NCI-H69 (cell line): ENCODE data around the gene GPT2.
"Not testable (repeated sequence)": the region's sequence is repeated elsewhere in the genome, so short reads cannot be mapped to it uniquely, and the experiment has no call there.

Source experiments
- DNase-seq: peaks from one replicate; lab custom pipeline; 2025; lab: John Stamatoyannopoulos, UW

GPT2 gene

DNA sequence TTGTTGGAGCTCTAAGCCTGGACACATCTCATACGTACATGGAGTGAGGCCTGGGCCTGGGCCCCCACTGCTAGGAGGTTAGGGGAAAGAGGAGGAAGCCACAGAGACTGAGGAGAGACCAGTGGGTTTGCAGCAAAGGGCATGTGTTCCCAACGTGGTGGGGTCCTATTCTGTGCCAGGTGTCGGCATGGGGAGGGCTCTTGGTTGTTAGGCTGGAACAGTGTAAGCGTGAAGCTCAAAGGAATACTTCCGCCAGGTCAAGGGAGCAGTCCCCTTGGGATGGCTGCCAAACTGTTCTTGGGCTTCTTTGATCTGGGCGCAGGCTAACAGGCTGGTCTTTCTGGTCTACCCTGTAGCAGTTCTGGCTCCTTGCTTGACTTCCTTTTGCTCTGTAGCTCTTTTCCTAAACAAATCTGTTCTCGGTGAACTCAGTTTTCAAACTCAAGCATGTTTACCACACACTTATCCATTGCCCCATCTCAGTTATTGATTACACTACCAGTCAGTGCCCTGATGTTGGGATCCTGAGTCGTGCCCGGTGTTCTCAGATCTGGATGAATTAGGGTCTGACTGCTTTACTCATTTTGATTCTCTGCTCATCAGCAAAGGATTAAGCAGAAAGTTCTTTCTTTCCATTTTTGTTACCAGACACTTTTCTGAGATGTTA is 36.4 kb downstream of the GPT2 start:
- no peak for DNase-seq

DNA sequence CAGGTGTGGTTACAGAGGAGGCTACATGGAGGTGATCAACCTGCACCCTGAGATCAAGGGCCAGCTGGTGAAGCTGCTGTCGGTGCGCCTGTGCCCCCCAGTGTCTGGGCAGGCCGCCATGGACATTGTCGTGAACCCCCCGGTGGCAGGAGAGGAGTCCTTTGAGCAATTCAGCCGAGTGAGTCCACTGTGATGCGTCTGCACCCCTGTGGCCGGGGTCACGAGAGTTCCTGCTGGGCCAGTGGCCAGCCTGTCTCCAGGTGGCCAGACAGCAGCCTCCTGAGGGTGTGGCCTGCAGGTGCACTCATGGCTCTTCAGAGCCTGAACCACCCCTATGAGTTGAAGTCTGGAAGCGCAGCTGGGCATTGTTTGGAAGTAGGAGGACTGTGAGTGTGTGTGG is 38.1 kb downstream of the GPT2 start:
- no peak for DNase-seq

DNA sequence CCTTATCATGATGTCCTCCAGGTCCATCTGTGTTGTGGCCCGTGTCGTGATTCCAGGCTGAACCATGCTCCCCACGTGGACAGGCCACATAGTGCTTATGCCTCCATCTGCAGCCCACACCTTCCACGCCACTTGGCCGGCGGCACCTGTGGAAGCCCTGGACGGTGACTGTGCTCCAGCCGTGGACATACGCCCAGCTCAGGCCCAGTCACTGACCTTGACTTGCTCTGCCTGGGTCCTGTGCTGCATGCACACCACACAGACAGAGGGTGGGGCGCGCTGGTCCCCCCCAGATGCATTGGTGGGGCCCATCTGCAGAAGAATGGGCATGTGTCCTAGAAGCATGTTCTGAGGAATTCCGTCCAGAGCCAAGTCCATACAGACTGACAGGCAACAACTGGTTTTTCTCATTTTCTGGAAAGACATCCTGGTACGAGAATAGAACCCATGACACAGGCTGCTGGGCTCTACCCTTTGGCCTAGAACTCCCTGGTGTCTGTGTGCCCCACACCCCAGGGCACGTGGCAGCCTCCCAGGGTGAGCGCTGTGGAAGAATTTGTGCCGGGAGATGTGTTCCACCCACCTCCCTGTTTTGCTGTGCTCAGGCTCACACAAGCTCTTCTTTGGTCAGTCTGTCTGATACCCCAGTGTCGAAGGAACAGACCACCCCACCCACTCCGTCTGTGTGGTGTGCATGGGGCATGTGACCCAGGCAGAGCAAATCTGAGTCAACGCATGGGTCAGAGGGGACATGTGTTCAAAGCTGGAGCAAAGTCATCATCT is 39.5 kb downstream of the GPT2 start:
- no peak for DNase-seq

DNA sequence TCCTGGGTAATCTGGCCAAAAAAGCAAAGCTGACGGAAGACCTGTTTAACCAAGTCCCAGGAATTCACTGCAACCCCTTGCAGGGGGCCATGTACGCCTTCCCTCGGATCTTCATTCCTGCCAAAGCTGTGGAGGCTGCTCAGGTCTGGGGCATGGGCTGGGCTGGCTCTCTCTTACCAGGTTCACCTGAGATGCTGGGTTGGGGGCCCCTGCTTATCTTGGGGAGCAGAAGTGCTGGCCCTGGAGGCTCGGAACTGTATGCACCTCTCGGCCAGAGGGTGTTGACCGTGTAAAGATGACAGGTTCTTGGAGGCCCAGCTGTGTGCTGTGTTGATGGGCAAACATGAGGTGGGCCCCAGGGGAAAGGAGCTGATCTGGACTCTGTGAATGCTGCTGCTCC is 40.2 kb downstream of the GPT2 start:
- DNase-seq: no peak

DNA sequence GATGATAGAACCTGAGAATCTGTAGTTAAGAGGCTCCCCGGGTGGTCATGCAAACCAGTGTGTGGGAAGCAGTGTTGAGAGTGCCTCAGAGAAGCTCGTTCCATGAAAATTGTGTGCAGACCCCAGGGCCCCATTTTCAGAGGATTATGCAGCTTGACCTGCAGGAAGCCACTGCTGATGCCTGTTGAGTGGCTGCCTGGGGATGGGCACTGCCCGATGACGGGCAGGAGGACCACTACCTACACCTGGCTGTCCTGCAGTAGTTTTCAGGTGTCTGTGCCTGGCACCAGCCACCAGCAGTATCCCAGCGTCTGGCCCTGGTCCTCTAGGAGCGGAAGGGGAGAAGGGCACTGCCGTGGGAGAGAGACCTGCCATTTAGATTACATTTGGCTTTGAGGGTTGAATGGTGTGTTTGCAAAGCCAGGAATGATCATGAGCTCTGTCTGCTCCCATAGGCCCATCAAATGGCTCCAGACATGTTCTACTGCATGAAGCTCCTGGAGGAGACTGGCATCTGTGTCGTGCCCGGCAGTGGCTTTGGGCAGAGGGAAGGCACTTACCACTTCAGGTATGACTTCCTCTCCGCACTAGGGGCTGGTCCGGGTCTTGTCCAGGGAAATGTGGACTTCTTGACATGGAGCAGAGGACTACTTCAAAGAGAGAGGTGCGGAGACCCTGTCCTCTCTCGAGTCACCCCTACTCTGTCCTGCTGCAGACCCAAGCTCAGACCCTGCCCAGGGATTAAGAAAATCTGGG is 42.5 kb downstream of the GPT2 start:
- no peak for DNase-seq

DNA sequence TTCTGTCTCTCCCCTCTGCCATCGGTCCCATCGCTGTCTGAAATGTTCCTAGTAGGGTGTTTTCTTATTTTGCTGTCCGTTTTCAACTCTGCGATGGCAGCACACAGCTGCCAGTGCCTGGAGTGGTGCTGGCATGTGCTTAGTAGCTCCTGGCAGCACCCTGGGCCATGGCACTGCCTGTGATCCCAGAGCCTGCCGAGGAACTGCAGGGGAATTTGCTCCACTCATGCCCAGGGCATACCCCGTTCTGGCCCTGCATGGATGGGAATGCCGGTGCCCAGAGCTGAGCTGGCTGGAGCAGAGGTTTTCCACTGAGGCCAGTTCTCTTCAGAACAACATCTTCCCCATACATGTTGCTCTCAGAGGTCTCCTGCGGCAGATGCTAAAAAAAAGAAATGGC is 43.1 kb downstream of the GPT2 start:
- DNase-seq: no peak

DNA sequence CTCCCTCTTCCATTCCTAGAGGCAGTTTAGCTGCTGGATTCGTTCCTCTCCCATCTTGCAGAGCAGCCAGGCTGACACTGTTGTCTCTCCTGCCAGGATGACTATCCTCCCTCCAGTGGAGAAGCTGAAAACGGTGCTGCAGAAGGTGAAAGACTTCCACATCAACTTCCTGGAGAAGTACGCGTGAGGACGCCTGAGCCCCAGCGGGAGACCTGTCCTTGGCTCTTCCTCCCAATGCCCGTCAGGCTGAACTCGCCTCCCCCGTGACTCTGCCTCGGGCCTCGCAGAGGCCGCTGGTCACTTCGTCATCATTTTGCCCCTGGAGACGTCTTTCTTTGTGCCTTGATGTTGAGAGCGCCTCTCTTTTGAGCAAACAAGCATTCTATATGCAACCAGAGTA is 44.6 kb downstream of the GPT2 start:
- DNase-seq: no peak

DNA sequence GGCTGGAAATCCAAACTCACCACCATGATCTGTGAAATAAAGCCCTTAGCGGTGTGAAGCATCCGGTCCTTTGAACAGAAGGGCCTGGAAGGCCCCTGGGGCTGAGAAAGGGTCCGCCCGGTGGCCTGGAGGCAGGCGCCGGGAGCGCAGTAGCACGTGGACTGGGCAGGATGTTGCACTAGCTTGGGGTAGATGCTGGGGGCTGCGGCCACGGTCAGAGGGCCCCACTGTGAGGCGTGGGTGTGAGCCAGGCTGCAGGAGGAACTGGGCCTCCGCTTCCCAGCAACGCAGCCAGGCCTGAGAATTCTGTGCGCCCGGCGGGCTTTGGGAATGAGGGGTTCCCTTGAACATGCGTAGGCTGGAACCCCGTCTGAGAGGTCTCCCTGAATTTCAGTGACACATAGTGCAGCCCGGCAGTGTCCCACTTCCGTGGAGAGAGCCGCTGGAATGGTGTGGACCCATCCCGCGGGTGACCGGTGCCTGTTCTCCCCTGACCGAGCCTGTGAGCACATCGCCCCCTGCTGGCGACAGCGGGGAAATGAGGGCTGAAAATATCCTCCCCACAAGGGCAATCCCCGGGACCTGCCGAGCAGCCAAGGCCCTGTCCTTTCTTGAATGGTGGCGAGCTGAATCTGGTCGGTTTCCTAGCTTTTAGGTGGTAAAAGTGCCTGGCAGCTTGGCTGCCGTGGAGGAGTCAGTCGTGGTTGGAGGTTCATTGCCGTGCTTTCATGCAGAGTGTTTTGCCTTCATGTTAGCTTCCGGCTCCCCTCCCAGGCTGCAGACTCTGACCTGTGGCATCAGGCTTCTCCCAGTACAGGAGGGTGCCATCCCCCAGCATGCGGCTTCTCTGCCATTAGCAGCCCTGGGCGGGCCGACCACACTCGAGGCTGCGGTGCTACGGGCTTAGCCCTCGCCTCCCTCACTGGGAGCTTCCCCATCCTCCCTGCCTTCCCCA is 45.5 kb downstream of the GPT2 start:
- peak; percentile 21 for DNase-seq

DNA sequence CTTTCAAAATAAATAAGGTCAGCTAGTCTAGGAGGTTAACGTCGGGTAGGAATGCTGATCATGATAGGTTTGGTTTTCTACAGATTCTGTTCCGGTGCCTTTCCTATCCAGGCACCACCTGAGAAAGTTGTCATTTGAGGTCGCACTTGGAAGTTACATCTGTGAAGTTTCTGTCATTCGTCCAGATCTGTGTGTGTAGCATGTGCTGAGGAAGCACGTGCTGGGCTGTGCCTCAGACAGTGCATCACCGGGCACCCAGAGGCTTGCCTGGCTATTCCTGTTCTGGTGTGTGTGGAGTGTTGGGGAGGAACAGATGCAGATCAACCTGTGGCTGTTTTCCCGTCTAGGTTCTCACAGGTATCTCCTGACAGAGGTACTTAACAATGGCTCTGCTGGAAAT is 46.7 kb downstream of the GPT2 start:
- no peak for DNase-seq

DNA sequence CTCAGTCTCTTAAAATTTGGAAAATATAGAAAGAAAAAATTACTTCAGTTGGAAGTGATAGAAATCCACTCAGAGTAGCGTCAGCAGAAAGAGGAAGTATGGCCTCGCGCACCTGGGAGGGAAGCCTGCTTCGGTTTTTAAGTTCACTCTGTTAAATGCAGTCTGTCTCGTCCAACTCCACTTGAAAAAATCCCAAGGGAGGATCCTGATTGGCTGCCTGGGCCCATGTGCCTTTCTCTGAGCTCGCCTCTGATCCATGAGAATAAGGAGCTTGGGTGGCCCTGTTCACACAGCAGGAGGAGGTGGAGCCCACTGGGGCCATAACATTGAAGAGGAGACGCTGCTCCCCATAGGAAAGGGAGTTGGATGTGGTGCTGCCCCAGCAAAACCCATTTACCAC is 48.6 kb downstream of the GPT2 start:
- peak; percentile 5 for DNase-seq

DNA sequence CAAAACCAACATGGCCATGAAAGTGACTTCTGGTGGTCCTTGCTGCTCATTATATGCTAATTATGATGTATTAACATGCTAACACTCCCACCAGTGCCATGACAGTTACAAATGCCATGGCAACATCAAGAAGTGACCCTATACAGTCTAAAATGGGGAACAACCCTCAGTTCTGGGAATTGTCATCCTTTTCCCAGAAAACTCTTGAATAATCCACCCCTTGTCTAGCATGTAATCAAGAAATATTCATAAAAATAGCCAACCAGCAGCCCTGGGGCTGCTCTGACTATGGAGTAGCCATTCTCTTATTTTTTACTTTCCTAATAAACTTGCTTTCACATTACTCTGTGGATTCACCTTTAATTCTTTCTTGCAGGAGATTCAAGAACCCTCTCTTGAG is 53.4 kb downstream of the GPT2 start:
- DNase-seq: no peak

DNA sequence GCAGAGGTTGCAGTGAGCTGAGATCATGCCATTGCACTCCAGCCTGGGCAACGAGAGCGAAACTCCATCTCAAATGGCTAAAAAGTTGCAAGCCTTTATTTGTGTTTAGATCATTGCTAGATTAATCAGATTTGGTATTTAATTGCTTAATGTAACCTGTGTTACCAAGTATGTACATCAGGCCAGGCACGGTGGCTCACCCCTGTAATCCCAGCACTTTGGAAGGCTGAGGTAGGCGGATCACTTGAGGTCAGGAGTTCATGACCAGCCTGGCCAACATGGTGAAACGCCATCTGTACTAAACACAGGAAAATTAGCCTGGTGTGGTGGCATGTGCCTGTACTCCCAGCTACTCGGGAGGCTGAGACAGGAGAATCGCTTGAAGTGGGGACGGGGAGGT is 60.6 kb downstream of the GPT2 start:
- not testable (repeated sequence) for DNase-seq

DNA sequence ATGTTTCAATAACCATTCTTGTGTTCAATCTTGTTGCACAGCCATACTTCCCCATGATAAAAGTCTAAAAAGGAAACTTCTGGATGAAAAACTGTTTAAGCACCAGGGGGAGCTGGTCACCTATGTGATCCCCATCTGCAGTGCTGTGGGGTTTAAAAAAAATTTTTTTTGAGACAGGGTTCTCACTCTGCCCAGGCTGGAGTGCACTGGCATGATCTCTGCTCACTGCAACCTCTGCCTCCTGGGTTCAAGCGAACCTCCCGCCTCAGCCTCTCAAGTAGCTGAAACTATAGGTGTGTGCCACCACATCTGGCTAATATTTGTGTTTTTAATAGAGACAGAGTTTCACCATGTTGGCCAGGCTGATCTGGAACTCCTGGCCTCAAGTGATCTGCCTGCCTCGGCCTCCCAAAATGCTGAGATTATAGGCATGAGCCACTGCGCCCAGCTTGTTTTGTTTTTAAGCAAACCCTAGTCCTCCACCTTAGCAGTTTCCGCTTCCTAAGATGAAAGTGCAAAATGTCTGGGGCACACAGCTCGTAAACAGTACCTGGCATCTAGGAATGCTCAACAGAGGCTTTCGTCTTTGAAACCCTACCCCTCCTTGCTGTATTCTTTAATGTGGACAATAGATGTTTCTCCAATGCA is 63.9 kb downstream of the GPT2 start:
- peak; percentile 36 for DNase-seq

DNA sequence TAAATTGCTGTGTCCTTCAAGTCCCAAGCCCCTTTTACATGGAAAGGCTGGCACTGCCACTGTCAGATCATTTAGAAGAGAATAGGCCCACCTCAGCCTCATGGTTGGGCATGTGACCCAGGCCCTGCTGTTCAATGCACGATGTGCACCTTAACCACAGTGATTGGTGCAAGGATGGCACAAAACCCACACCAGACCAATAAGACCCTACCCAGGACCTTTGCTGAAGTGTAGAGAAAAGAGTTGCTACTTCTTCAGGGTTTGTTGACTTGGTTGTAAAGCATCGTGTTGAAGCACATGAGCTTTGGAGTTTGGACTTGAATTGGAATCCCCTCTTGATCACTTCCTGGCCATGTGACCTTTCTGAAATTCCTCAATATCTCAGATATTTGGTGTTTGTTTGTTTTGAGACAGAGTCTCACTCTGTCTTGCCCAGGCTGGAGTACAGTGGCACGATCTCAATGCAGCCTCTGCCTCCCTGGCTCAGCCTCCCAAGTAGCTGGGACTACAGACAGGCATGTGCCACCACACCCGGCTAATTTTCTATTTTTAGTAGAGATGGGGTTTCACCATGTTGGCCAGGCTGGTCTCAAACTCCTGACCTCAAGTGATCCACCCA is 64.5 kb downstream of the GPT2 start:
- DNase-seq: no peak

DNA sequence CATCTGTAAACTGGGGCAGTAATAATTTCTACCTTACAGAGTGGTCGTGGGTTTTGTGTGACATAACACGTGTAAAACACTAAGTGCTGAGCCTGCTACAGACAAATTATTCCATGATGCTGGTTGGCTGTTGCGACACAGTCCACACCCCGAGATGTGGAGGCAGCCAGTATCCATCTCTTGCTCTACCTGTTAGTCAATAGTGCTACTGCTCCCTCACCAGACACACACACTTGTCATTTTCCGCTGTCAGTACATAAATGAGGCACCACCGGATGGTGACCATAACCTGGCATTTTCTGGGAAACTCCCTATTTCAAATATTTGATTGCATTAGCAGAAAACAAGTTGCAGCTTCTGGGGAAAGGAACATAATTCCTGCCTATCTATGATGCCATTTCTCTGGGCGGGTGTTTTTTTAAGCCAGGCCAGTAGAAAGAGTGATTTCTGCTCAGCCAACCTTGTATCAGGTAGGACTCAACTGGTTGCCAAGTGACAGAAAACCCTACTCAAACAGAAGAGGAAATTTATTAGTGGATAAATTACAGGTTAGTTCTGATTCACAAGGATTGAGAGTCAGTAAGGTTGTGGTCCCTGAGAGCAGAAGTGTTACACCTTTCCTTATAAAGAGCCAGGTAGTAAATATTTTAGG is 65.2 kb downstream of the GPT2 start:
- peak; percentile 53 for DNase-seq

DNA sequence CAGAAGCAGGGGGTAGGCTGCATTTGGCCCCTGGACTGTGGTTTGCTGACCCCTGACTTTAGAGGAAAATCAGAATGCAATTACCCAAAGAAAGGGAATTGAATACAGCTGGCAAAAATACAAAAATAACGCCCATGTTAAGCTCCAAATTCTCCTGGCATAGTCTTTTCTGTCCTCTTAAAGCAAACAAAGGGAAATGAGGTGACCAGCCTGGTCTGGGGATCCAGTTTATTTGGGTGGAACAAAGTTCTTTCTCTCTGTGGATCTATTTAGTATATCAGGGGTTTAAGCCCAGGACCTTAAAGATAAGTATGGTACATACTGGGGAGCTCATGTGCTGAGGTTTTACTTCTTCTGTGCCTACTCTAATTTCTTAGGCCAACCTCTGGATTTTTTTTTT is 65.8 kb downstream of the GPT2 start:
- DNase-seq: peak; percentile 35

DNA sequence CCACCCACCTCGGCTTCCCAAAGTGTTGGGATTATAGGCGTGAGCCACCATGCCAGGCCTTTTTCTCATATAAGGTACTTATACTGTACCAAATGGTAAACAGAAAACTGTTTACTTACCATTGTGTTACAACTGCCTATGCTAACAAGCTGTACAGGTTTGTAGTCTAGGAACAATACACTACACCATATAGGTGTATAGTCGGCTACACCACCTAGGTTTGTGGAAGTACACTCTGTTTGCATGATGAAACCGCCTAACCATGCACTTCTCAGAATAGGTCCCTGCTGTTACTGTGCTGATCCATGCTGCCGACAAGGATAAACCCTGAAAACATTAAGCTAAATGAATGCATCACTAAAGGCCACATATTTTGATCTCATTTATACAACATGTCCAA is 70.4 kb downstream of the GPT2 start:
- DNase-seq: no peak

DNA sequence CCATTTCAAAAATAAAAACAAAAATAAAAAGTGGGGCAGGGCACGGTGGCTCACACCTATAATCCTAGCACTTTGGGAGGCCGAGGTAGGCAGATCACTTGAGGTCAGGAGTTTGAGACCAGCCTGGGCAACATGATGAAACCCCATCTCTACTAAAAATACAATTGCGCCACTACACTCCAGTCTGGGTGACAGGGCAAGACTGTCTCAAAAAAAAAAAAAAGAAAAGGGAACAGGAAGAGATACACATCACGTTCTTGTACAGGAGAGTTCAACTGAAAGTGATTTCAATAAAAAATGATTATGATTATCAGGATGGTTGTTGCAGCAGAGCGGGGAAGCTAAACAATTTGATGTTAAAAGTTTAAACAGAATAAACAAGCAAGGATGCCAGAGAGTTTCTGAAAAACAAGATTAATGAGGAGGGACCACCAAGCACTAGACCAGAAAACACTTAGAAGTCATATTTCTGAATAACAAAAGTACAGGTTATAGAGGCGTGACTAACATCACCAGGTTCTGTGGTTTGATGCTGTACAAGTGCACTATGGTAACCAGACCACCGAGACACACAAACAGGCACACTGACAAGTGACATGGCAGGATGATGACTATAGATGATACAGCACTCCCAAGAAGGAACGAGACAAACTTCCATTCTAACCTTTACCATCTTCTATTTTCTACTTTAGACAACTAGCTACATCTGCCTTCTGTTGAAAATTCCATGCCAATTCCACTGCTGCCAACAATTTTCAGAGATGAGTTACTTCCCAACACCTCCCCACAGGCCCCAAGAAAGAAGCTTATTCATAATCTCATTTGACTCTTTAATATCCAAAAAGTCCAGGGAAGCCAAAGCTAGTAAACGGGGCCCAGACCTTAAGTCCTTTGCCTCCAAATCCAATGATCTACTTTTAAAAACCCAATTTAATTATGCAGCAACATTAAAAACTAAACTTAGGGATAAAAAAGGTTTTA is 77.5 kb downstream of the GPT2 start:
- DNase-seq: no peak

DNA sequence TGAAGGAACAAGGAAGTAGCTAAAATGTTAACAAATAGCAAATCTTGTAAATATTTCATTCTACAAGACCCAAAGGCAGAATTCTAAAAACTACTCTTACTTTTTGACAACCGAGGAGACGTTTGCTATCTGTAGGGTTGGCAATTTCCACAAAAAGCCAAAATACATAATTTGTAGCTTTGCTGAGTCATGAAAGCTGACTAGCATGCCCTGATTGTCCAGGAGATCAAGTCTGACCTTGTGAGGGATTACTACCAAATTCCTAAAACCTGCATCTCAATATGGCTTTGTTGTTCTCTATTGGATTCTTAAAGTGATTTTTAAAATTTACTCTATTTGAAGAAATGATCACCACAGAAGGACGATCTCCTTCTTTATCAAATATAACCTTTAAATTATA is 78.5 kb downstream of the GPT2 start:
- no peak for DNase-seq
